Measurements from ENCODE around the gene EXOC6. TPM values are rescaled to one million over a fixed set of nuclear protein-coding genes. Genes with fewer than 3 reads are reported as not detected.

The EXOC6 gene
- total RNA-seq, 1 experiment from 2014 or later = 12.9 TPM

DNA sequence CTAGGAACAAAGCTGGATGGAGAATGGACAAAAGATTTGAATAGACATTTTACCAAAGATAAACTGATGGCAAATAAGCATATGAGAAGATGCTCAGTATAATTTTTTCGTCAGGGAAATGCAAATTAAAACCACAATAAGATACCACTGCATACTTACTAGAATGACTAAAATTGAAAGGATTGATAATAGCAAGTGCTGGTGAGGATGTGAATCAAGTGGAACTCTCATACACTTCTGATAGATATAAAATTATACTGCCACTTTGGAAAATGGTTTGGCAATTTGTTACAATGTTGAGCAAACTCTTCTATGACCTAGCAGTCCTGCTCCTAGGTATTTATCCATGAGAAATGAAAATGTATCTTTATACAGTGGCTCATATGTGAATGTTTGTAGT lies 83.3 kb downstream of the EXOC6 start:
- no TSS peak for BruUV-seq (replicated peaks)

DNA sequence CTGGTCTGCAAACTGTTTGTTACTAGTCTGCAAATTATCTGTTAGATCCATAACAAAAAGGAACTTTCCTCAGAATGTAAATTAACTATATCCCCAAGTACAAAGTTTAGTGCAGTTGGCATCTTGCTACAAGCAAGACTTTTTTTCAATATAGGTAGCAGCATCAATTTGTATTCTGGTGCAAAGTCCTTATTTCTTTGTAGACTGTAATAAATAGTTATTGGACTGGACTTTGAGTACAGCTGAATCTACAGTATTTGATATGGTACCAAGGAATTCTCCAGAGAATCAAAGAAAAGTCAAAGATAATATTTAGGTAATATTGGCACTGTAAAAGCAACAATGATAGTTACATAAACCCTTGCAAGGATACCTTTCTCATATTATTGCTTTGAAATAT lies 89.6 kb downstream of the EXOC6 start:
- H4K20me1 ChIP-seq (ENCODE audit: insufficient read depth) = no peaks in the 10 kb centered on the region
- H3K79me2 ChIP-seq (ENCODE audit: insufficient read depth, low read length) = no peaks in the 10 kb centered on the region
- ChIA-PET RAD21 (ENCODE audit: low non-redundant PET in 1 of 2, low total read pairs in 2 of 2, uncharacterized antibody in 2 of 2, unreplicated experiment in 2 of 2) (no interaction called here), POLR2A (no interaction called here), CTCF (no interaction called here)
- no peaks in the 10 kb centered on the region for H3K9me2 ChIP-seq (ENCODE audit: insufficient read depth)
- intact Hi-C loops (cut with micrococcal nuclease) = no loop called here
- no peak overlapping the region for H3K4me3 ChIP-seq (replicated peaks in 1 of 2; ENCODE audit: low read depth in 1 of 2, low read length in 2 of 2)
- no peaks in the 10 kb centered on the region for H3K27me3 ChIP-seq (ENCODE audit: insufficient read depth, low read length)
- TF ChIP-seq ZNF274 (IDR thresholded peaks at IDR 0.05; ENCODE audit: low read depth, low read length) = no peak
- TF ChIP-seq, protein P1, sequence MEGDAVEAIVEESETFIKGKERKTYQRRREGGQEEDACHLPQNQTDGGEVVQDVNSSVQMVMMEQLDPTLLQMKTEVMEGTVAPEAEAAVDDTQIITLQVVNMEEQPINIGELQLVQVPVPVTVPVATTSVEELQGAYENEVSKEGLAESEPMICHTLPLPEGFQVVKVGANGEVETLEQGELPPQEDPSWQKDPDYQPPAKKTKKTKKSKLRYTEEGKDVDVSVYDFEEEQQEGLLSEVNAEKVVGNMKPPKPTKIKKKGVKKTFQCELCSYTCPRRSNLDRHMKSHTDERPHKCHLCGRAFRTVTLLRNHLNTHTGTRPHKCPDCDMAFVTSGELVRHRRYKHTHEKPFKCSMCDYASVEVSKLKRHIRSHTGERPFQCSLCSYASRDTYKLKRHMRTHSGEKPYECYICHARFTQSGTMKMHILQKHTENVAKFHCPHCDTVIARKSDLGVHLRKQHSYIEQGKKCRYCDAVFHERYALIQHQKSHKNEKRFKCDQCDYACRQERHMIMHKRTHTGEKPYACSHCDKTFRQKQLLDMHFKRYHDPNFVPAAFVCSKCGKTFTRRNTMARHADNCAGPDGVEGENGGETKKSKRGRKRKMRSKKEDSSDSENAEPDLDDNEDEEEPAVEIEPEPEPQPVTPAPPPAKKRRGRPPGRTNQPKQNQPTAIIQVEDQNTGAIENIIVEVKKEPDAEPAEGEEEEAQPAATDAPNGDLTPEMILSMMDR (IDR thresholded peaks at IDR 0.05 in 2 of 3, conservative IDR thresholded peaks at IDR 0.05 in 1 of 3; ENCODE audit: borderline replicate concordance in 1 of 3, insufficient read depth in 1 of 3, low read depth in 2 of 3, low read length in 2 of 3) = no peak
- no peak for TF ChIP-seq REST (IDR thresholded peaks at IDR 0.05; ENCODE audit: low read depth)
- no peak for TF ChIP-seq FOSL1 (IDR thresholded peaks at IDR 0.05; ENCODE audit: low read depth)
- TF ChIP-seq ZBTB33 (IDR thresholded peaks at IDR 0.05; ENCODE audit: extremely low read depth, insufficient replicate concordance, low read length) = no peak
- no peak for TF ChIP-seq EGR1 (IDR thresholded peaks at IDR 0.05; ENCODE audit: low read depth)
- TF ChIP-seq JUND (IDR thresholded peaks at IDR 0.05) = no peak
- no peak for TF ChIP-seq ATF3 (IDR thresholded peaks at IDR 0.05)
- no peak for TF ChIP-seq ELF1 (IDR thresholded peaks at IDR 0.05; ENCODE audit: borderline replicate concordance, low read depth)
- no peak overlapping the region for H2AFZ ChIP-seq (ENCODE audit: low read depth, low read length, poor library complexity, severe bottlenecking)
- no peak overlapping the region for H3K9ac ChIP-seq (ENCODE audit: low read length)
- H3K36me3 ChIP-seq (ENCODE audit: control insufficient read depth in 1 of 2, insufficient read depth in 2 of 2, low read length in 2 of 2) = no peaks in the 10 kb centered on the region
- ATAC-seq = no peak
- BruUV-seq (replicated peaks) = no TSS peak
- H3K9me3 ChIP-seq (ENCODE audit: control insufficient read depth in 1 of 2, insufficient read depth in 1 of 2, low read depth in 1 of 2, low read length in 2 of 2) = no peaks in the 10 kb centered on the region
- H3K4me2 ChIP-seq (ENCODE audit: low read length) = no peak overlapping the region
- H3K27ac ChIP-seq (ENCODE audit: low read depth, low read length) = no peak overlapping the region
- H3K4me1 ChIP-seq (ENCODE audit: control insufficient read depth in 1 of 2, insufficient read depth in 2 of 2, low read length in 2 of 2) = no peaks in the 10 kb centered on the region
- no peak for DNase-seq (ENCODE audit: low read depth, low spot score)

More for the DNA sequence above, 83.3 kb downstream of the EXOC6 start:
- H3K4me2 ChIP-seq (ENCODE audit: low read length) = no peak overlapping the region
- RAD21 ChIA-PET (ENCODE audit: low non-redundant PET in 1 of 2, low total read pairs in 2 of 2, uncharacterized antibody in 2 of 2, unreplicated experiment in 2 of 2) = no interaction called here
- H2AFZ ChIP-seq (ENCODE audit: low read depth, low read length, poor library complexity, severe bottlenecking) = no peak overlapping the region
- H3K79me2 ChIP-seq (ENCODE audit: insufficient read depth, low read length) = no peaks in the 10 kb centered on the region
- no peak overlapping the region for H3K4me3 ChIP-seq (replicated peaks in 1 of 2; ENCODE audit: low read depth in 1 of 2, low read length in 2 of 2)
- no peak overlapping the region for H3K9ac ChIP-seq (ENCODE audit: low read length)
- no peaks in the 10 kb centered on the region for H3K9me2 ChIP-seq (ENCODE audit: insufficient read depth)
- ATAC-seq (no peak), DNase-seq (ENCODE audit: low read depth, low spot score) (no peak)
- intact Hi-C loops (cut with micrococcal nuclease) = no loop called here
- POLR2A ChIA-PET = no interaction called here
- no peak overlapping the region for H3K27ac ChIP-seq (ENCODE audit: low read depth, low read length)
- CTCF ChIA-PET = no interaction called here
- no peaks in the 10 kb centered on the region for H3K27me3 ChIP-seq (ENCODE audit: insufficient read depth, low read length)
- H4K20me1 ChIP-seq (ENCODE audit: insufficient read depth) = no peaks in the 10 kb centered on the region
- no peak for TF ChIP-seq JUND (IDR thresholded peaks at IDR 0.05)
- no peak for TF ChIP-seq FOSL1 (IDR thresholded peaks at IDR 0.05; ENCODE audit: low read depth)
- no peak for TF ChIP-seq RAD21 (IDR thresholded peaks at IDR 0.05; ENCODE audit: low read depth)
- TF ChIP-seq, protein P2, sequence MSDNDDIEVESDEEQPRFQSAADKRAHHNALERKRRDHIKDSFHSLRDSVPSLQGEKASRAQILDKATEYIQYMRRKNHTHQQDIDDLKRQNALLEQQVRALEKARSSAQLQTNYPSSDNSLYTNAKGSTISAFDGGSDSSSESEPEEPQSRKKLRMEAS (IDR thresholded peaks at IDR 0.05) = no peak
- TF ChIP-seq YY1 (IDR thresholded peaks at IDR 0.05; ENCODE audit: extremely low read depth, insufficient replicate concordance, low read depth, low read length) = no peak
- no peak for TF ChIP-seq TCF7L2 (IDR thresholded peaks at IDR 0.05; ENCODE audit: borderline replicate concordance, extremely low read depth, insufficient read depth, insufficient read length)
- H3K9me3 ChIP-seq (ENCODE audit: control insufficient read depth in 1 of 2, insufficient read depth in 1 of 2, low read depth in 1 of 2, low read length in 2 of 2) = no peaks in the 10 kb centered on the region
- H3K4me1 ChIP-seq (ENCODE audit: control insufficient read depth in 1 of 2, insufficient read depth in 2 of 2, low read length in 2 of 2) = no peaks in the 10 kb centered on the region
- H3K36me3 ChIP-seq (ENCODE audit: control insufficient read depth in 1 of 2, insufficient read depth in 2 of 2, low read length in 2 of 2) = no peaks in the 10 kb centered on the region
